OCI-LY1 (cell line): Measurements from ENCODE around the gene GALNT14.

Source experiments
- H2AFZ ChIP-seq: fragments of 200-600 bp; sonication (generic), shearing (Covaris generic); 2 replicates; pipeline ENCODE4 v1.6.0; 2014; ENCODE audit warnings: antibody characterized with exemption, mild to moderate bottlenecking, low read length
- H3F3A ChIP-seq: fragments of 200-600 bp; sonication (generic), shearing (Covaris generic); 2 replicates; pipeline ENCODE4 v1.6.0; 2014; ENCODE audit warnings: mild to moderate bottlenecking, antibody characterized with exemption, low read length, moderate library complexity; ENCODE audit not compliant: insufficient read depth
- H3K27ac ChIP-seq: fragments of 200-600 bp; sonication (generic); 2 replicates; pipeline ENCODE4 v1.5.1; 2014; ENCODE audit warnings: low read length, mixed run types, mild to moderate bottlenecking, low read depth; ENCODE audit not compliant: poor library complexity, severe bottlenecking
- H3K27me3 ChIP-seq: fragments of 200-600 bp; sonication (generic); 2 replicates; pipeline ENCODE4 v1.6.0; 2014; ENCODE audit warnings: antibody characterized with exemption, mild to moderate bottlenecking, low read length, moderate library complexity; ENCODE audit not compliant: insufficient read depth
- H3K36me3 ChIP-seq: fragments of 200-600 bp; sonication (generic); 2 replicates; pipeline ENCODE4 v1.6.1; 2014; ENCODE audit warnings: mild to moderate bottlenecking, antibody characterized with exemption, low read length, moderate library complexity, mixed read lengths; ENCODE audit not compliant: insufficient read depth
- H3K4me1 ChIP-seq: fragments of 200-600 bp; sonication (generic); 2 replicates; pipeline ENCODE4 v1.5.1; 2014; ENCODE audit warnings: mild to moderate bottlenecking, low read length, moderate library complexity; ENCODE audit not compliant: insufficient read depth, severe bottlenecking
- H3K4me2 ChIP-seq: fragments of 200-600 bp; sonication (generic), shearing (Covaris generic); 2 replicates; pipeline ENCODE4 v1.6.1; 2014; ENCODE audit warnings: low read length
- H3K4me3 ChIP-seq: fragments of 200-600 bp; sonication (generic); 2 replicates; pipeline ENCODE4 v1.5.1; 2014; ENCODE audit warnings: low read length, low read depth, mild to moderate bottlenecking, mixed read lengths; ENCODE audit not compliant: poor library complexity, severe bottlenecking
- H3K79me2 ChIP-seq: fragments of 200-600 bp; shearing (Covaris generic); 2 replicates; pipeline ENCODE4 v1.6.1; 2016; ENCODE audit warnings: mixed run types, low read length, mixed read lengths; ENCODE audit not compliant: insufficient read depth
- H3K9ac ChIP-seq: fragments of 200-600 bp; sonication (generic), shearing (Covaris generic); 2 replicates; pipeline ENCODE4 v1.6.1; 2014; ENCODE audit warnings: mild to moderate bottlenecking, low read length, mixed read lengths
- H3K9me2 ChIP-seq: fragments of 200-600 bp; sonication (generic), shearing (Covaris generic); 2 replicates; pipeline ENCODE4 v1.6.1; 2014; ENCODE audit warnings: low read depth, mild to moderate bottlenecking, low read length, mixed read lengths
- H3K9me3 ChIP-seq: fragments of 200-600 bp; shearing (Covaris generic); 2 replicates; pipeline ENCODE4 v1.6.1; 2014; ENCODE audit warnings: low read length, mixed read lengths
- H4K20me1 ChIP-seq: fragments of 200-600 bp; sonication (generic), shearing (Covaris generic); 2 replicates; pipeline ENCODE4 v1.6.0; 2016; ENCODE audit warnings: mild to moderate bottlenecking, low read length; ENCODE audit not compliant: insufficient read depth
- EZH2 ChIP-seq: fragments of 200-600 bp; sonication (generic), shearing (Covaris generic); IDR thresholded peaks from 2 replicates; pipeline ENCODE4 v1.8.0; 2017; ENCODE audit warnings: borderline replicate concordance, mixed run types, mild to moderate bottlenecking, antibody characterized with exemption, low read length, moderate library complexity, mixed read lengths
- TF ChIP-seq, protein P1 (sequence below): fragments of 200-600 bp; sonication (generic), shearing (Covaris generic); IDR thresholded peaks from 2 replicates; pipeline ENCODE4 v1.5.1; 2017; ENCODE audit warnings: mild to moderate bottlenecking, antibody characterized with exemption, low read length, moderate library complexity, mixed read lengths

The GALNT14 gene

DNA sequence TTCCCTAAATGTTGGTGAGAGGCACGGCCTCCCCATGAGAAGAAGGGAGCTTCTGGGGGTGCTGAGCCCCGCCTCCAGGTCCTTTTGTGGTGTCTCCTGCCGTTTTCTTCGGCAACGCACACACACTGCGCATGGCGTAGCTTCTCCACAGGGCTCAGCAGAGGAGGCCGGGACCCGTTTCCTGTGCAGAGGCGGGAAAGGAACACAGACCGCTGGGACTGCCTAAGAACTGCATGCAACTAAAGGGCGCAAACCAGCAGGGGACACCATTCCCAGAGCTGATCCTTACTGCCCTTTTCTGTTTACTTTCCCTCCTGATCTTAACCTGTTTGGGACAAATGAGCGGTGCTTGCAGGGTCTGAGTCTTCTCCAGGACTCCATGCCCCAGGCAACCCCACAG, 240.7 kb downstream of the GALNT14 start:
- H3K9ac ChIP-seq: no peak overlapping the region
- no peak overlapping the region for H3K4me2 ChIP-seq
- H3K9me2 ChIP-seq: no peaks in the 10 kb centered on the region
- H3K79me2 ChIP-seq: no peaks in the 10 kb centered on the region
- H3K4me1 ChIP-seq: no peaks in the 10 kb centered on the region
- H3K36me3 ChIP-seq: no peaks in the 10 kb centered on the region
- no peak overlapping the region for H3K4me3 ChIP-seq
- no peak overlapping the region for H2AFZ ChIP-seq
- no peaks in the 10 kb centered on the region for H4K20me1 ChIP-seq
- H3K9me3 ChIP-seq: no peaks in the 10 kb centered on the region
- H3K27me3 ChIP-seq: no peaks in the 10 kb centered on the region
- no peaks in the 10 kb centered on the region for H3F3A ChIP-seq
- no peak overlapping the region for H3K27ac ChIP-seq
- no peak for TF ChIP-seq EZH2
- TF ChIP-seq, protein P1, sequence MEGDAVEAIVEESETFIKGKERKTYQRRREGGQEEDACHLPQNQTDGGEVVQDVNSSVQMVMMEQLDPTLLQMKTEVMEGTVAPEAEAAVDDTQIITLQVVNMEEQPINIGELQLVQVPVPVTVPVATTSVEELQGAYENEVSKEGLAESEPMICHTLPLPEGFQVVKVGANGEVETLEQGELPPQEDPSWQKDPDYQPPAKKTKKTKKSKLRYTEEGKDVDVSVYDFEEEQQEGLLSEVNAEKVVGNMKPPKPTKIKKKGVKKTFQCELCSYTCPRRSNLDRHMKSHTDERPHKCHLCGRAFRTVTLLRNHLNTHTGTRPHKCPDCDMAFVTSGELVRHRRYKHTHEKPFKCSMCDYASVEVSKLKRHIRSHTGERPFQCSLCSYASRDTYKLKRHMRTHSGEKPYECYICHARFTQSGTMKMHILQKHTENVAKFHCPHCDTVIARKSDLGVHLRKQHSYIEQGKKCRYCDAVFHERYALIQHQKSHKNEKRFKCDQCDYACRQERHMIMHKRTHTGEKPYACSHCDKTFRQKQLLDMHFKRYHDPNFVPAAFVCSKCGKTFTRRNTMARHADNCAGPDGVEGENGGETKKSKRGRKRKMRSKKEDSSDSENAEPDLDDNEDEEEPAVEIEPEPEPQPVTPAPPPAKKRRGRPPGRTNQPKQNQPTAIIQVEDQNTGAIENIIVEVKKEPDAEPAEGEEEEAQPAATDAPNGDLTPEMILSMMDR: no peak

DNA sequence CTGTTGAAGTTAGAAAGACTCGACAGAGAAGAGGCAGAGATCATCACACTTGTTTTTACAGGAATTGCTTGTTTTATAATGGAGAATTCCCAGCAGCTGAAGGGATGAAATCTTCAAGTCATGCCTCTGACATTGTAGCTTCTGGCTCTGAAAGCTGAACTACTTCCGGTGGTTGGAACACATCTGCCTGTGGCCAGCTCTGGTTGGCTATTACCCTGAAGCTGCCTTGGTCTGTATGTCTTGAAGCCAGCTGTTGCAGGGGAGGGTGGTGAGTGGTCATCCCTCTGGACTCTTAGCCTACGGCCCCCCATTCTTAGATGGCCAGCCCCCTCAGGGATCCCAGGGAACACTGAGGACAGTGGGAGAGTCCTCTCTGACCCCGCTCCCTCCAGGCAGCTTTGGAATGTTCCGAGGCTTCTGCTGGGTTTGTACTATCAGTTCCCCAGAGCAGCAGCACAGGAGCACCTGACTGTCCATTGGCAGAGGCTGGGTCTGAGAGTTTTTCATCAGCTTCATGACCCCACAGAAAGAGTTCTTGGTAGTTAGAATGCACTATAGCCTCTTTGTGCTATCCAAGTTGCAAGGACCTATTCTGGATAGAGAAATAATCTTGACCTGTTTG, 243.6 kb downstream of the GALNT14 start:
- Histone ChIP-seq H3K9me3 (no peaks in the 10 kb centered on the region), H3K4me1 (no peaks in the 10 kb centered on the region), H3K9me2 (no peaks in the 10 kb centered on the region), H3K4me2 (no peak overlapping the region), H3K4me3 (no peak overlapping the region), H3K27ac (no peak overlapping the region), H3K79me2 (no peaks in the 10 kb centered on the region), H3K9ac (no peak overlapping the region), H4K20me1 (no peaks in the 10 kb centered on the region), H2AFZ (no peak overlapping the region), H3K27me3 (no peaks in the 10 kb centered on the region), H3F3A (no peaks in the 10 kb centered on the region), H3K36me3 (no peaks in the 10 kb centered on the region)
- TF ChIP-seq, protein P1: no peak
- no peak for TF ChIP-seq EZH2

DNA sequence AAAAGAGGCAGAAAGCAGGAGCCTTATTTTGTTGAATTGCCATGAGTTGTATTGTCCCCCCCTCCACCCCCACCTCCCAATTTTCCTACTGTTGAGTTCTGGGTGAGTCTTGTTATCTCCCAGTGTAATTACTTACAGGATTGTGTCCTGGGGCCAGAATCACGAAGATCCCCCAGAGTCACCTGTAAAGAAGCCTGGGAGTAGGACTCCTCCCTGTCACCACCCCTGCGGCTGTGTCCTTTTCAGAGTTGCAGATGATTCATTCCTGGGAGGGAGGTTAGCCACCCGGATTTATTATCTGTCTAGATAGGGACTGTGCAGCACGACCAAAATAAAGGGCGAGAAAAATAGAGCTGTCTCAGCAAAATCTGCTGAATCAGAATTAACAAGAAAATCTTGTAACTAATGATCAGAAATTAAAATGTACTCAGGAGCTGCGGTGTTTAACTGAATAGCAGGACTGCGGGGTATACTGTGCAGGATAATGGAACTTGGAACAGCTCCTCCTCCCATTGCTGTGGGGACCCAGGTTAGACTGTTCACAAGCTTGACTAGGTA, 249.3 kb downstream of the GALNT14 start:
- no peaks in the 10 kb centered on the region for H3K36me3 ChIP-seq
- no peaks in the 10 kb centered on the region for H3K79me2 ChIP-seq
- no peaks in the 10 kb centered on the region for H3K9me2 ChIP-seq
- no peak overlapping the region for H2AFZ ChIP-seq
- H4K20me1 ChIP-seq: no peaks in the 10 kb centered on the region
- H3K4me3 ChIP-seq: no peak overlapping the region
- H3K4me1 ChIP-seq: no peaks in the 10 kb centered on the region
- no peaks in the 10 kb centered on the region for H3K27me3 ChIP-seq
- H3F3A ChIP-seq: no peaks in the 10 kb centered on the region
- H3K9me3 ChIP-seq: no peaks in the 10 kb centered on the region
- no peak overlapping the region for H3K4me2 ChIP-seq
- TF ChIP-seq, protein P1: no peak
- TF ChIP-seq EZH2: no peak
- H3K9ac ChIP-seq: no peak overlapping the region
- no peak overlapping the region for H3K27ac ChIP-seq
